Activated naive CD4-positive, alpha-beta T cell treated with Interleukin-2 at 50 U/mL for 16 hours (primary cell): ENCODE measurements around the gene PIK3R1.
"Not testable (repeated sequence)": the region's sequence is repeated elsewhere in the genome, so short reads cannot be mapped to it uniquely, and the experiment has no call there.

ENCODE experiments used
- DNase-seq: peaks from one replicate; pipeline ENCODE4 v3.0.0-alpha.2; 2020

PIK3R1 gene

GRCh38 chr5:68229416-68229815, 13.9 kb downstream of the PIK3R1 start:
- DNase-seq, result no peak

- DNase-seq, result no peak
Measured at GRCh38 chr5:68230285-68230684, 14.7 kb downstream of the PIK3R1 start.

- DNase-seq, result no peak
Measured at GRCh38 chr5:68231414-68232076, 16.0 kb downstream of the PIK3R1 start.

GRCh38 chr5:68232277-68232676, 16.7 kb downstream of the PIK3R1 start:
- no peak for DNase-seq

GRCh38 chr5:68233075-68233474, 17.5 kb downstream of the PIK3R1 start:
- no peak for DNase-seq

DNA sequence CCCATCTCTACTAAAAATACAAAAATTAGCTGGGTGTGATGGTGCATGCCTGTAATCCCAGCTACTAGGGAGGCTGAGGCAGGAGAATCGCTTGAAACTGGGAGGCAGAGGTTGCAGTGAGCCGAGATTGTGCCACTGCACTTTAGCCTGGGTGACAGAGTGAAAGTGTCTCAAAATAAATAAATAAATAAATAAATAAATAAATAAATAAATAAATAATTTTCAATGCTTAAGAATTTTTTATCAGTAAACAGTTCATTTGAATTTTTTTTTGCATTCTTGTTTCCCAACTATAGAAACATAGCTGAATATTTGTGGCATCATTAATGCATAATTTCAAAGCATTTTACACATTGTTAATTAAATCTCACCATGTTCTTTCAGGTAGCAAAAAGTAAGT, 19.7 kb downstream of the PIK3R1 start:
- not testable (repeated sequence) for DNase-seq

GRCh38 chr5:68237715-68238114, 22.2 kb downstream of the PIK3R1 start:
- DNase-seq, result no peak

DNA sequence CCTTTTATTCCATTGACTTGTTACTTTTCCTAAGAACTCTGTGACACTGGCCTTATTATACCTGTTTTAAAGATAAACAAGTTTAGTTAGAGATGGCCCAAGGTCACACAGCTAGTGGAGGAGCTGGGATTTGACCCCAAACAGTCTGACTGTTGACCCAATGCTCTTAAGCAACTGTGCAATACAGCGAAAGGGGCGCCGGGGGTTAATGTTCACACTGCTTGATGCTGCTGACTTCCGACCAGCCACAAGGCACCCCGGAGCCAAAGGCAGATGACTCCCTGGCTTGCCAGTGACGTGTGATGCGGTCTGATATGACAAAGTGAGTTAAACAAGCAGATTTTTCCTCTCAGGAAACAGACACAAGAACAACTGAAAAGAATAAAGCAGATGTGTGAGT, 23.9 kb downstream of the PIK3R1 start:
- peak; percentile 75 for DNase-seq

GRCh38 chr5:68240202-68240601, 24.6 kb downstream of the PIK3R1 start:
- DNase-seq, result no peak

DNA sequence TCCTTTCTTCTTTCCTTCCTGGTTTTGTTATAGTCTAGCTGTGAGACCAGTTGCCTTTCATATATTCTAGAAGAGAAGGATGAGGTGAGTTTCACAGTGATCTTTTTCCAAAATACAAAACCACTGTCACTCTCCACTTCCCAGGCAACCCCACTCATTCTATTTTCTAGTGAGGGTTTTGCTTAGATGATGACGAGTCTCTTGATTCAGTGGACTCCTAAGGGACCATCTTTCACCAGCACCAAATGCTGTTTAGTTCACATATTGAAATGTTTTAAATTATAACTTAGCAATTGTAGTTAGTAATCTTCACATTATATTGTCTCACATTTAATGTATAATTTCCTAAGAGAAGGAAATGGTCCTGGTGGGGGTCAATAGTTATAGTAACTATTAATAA, 25.2 kb downstream of the PIK3R1 start:
- no peak for DNase-seq

DNA sequence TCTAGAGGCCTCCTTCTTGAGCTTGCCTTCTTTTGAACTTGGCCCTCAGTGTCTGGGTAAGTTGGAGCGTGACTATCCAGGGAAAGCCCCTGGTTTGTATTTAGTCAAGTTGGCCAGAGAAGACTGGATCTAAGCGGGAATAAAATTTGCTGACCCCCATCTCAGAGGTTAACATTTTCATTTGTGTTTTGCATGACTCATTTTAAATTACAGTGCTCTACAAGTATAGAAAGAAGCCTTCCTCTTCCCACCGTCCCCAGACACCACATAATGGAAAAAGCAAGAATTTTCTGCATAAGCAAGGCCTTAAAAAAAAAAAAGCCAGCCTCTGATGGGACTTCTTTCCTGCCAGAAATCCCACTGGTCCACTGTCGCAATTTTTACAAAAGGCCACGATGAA, 27.2 kb downstream of the PIK3R1 start:
- DNase-seq, result no peak

DNA sequence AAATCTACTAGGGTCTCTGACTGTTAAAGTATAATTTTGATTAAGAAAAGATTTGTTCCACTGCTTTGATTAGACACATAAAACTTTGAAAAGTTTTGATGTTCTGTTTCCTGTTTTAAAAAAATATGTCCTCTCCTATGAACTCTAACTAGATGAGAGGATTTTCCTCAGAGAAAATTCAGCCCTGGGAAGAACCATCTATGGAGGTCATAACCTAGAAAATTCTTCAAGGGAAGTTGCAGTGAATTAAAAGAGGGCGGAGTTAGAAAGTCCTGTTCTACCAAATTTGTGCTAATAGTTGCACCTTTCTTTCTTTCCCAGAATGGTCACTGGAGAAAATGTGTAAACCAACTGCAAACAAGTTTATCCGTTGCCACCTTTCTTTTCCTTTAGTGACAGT, 27.7 kb downstream of the PIK3R1 start:
- DNase-seq, result no peak

- DNase-seq, result no peak
Measured at GRCh38 chr5:68243681-68244080, 28.1 kb downstream of the PIK3R1 start.

DNA sequence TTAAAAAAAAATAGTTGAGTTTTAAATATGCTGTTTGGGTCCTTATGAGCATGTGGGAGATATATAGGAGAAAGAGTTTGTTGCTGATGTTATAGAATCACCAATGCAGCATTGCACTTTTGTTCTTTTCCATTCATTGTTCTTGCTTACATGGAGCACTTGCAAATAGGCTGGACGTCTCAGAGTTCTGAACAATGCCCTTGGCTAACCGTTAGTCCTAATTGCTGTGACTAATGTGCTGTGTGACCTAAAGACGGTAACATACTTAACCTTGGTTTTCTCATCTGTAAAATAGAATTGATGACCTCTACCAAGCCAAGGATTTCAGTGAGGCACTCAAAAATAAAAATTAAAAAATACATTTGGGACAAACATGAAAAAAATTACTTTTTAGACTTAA, 29.8 kb downstream of the PIK3R1 start:
- DNase-seq, result no peak

DNA sequence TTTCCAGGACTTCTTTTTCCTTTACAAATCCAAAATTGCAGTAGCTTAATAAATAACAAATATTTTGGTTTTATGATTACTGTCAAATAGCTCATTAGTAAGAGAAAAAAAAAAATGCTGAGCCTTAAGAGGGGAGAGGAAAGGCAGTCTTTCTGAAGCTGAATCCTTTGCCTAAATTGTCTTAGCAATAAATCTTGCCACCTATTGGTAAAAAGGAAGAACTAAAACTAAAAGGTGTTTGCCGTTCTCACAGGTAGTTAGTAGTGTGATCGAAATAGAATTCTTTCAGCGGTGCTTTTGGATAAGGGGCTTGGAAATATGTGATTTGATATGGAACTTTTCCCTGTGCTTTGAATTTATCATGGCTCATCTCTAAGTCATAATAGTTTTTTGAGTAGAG, 31.2 kb downstream of the PIK3R1 start:
- DNase-seq, result no peak

- no peak for DNase-seq
Measured at GRCh38 chr5:68247627-68248026, 32.1 kb downstream of the PIK3R1 start.

DNA sequence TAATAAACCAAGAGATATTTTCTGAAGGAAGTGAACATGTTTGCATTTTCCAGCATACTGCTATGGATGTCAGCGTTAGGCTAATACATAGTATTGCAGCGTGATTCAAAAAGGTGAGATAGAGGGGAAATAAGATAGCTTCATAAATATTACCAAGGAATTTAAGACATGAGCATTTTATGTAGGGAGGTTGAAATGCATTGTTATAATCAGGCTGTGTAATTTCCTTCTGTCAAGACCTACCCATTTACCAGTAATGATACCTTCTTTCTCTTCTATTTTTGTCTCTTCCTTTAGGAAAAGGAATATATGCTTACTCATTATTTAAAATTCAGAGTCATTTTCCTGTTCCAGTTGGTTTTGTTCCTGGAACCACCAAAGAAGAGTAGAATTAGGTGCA, 33.3 kb downstream of the PIK3R1 start:
- DNase-seq, result no peak

DNA sequence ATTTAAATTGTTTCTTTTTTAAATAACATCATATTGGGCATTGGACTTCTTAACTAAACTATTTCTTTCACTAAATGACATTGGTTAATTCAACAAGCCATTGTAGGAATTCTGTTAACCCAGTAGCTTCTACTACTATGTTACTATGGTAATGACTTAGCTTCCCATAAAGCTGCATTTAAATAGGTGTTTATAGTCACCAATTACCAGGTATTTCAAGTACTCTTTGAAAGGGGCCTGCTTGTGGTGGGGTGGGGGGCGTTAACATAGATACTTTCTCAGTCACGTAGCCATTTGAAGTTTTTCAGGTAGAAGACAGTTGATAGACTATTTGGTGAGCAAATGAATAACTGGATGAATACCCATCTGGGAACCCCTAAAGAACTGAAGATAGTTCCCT, 34.0 kb downstream of the PIK3R1 start:
- DNase-seq, result no peak

- no peak for DNase-seq
Measured at GRCh38 chr5:68250661-68251298, 35.2 kb downstream of the PIK3R1 start.

- peak; percentile 65 for DNase-seq
Measured at GRCh38 chr5:68251386-68251785, 35.8 kb downstream of the PIK3R1 start.

GRCh38 chr5:68251804-68252522, 36.4 kb downstream of the PIK3R1 start:
- no peak for DNase-seq

DNA sequence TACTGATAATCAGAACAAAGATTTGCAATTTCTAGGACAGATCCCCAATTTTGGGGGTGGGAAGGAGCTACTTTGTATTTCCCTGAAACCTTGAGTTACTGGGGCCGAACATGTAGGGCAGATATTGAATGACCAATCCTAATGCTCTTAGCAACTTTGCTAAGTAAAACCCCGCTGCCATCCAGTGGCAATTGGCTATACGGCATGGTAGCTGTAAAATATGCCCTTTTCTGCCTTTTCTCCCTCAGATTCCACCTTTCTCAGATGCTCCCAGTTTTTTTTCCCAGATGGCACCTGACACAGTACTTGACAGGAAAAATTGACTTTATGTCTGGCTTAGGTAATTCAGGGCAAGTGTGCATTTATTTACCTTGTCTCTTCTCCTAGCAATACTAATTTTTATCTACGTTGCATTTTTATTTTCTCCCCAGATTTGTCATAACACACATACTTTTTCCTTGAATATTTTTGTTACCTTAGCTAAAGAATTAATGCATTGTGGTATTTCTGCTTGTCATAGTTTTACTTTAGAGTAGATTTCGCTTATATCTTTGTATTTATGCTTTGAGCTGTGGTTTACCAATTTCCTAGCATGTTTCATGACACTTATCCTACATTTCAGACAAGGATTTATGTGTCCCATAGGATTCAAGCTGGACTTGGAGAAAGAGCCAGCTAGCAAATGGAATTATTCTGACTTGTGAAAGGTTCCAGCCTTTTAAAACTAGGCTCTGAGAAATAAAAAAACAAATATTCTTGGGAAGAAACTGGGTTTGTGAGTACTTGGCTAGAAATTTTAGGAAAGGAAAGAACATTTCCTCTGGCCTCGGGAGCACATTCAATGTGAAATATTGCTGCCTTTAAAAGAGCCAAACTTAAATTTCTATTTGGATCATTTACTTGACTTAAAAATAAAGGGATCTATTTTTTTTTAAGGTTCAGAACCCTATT, 37.4 kb downstream of the PIK3R1 start:
- DNase-seq, result peak; percentile 52
